D721Med (cell line): Measurements from ENCODE around the gene NLGN4X.

Experiments used
- DNase-seq: peaks from one replicate; pipeline ENCODE4 v3.0.0; 2011; ENCODE audit warnings: low spot score; ENCODE audit not compliant: insufficient read length
- FAIRE-seq: peaks from 2 replicates; lab custom pipeline; 2011; peaks lifted over from hg19 to GRCh38; lab: Jason Lieb, UNC
- TF ChIP-seq, protein P1 (sequence below): IDR thresholded peaks from 2 replicates; pipeline ENCODE4 v1.5.1; 2012; ENCODE audit warnings: mild to moderate bottlenecking, control low read depth; ENCODE audit not compliant: insufficient read depth; ENCODE audit errors: missing control alignments

Gene NLGN4X

DNA sequence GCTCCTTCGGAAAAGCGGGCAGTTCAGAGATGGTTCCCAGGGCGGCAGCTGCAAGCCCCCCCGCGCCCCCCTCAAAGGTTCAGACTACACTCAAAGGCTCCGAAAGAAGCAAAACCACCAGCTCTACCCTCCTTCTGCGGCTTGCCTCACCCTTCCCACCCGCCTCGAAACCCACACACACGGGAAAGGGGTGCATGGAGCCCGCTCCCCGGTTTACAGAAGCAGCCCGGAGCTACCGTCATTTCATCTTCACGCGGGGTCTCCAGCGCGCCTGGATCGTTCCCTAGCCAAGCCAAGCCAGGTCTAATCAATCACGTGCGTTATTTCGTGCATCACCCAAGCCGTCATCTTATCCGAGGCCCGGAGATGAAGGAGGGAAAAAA, 1.2 kb downstream of the NLGN4X start:
- TF ChIP-seq, protein P1, sequence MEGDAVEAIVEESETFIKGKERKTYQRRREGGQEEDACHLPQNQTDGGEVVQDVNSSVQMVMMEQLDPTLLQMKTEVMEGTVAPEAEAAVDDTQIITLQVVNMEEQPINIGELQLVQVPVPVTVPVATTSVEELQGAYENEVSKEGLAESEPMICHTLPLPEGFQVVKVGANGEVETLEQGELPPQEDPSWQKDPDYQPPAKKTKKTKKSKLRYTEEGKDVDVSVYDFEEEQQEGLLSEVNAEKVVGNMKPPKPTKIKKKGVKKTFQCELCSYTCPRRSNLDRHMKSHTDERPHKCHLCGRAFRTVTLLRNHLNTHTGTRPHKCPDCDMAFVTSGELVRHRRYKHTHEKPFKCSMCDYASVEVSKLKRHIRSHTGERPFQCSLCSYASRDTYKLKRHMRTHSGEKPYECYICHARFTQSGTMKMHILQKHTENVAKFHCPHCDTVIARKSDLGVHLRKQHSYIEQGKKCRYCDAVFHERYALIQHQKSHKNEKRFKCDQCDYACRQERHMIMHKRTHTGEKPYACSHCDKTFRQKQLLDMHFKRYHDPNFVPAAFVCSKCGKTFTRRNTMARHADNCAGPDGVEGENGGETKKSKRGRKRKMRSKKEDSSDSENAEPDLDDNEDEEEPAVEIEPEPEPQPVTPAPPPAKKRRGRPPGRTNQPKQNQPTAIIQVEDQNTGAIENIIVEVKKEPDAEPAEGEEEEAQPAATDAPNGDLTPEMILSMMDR: no peak
- no peak for FAIRE-seq
- no peak for DNase-seq

DNA sequence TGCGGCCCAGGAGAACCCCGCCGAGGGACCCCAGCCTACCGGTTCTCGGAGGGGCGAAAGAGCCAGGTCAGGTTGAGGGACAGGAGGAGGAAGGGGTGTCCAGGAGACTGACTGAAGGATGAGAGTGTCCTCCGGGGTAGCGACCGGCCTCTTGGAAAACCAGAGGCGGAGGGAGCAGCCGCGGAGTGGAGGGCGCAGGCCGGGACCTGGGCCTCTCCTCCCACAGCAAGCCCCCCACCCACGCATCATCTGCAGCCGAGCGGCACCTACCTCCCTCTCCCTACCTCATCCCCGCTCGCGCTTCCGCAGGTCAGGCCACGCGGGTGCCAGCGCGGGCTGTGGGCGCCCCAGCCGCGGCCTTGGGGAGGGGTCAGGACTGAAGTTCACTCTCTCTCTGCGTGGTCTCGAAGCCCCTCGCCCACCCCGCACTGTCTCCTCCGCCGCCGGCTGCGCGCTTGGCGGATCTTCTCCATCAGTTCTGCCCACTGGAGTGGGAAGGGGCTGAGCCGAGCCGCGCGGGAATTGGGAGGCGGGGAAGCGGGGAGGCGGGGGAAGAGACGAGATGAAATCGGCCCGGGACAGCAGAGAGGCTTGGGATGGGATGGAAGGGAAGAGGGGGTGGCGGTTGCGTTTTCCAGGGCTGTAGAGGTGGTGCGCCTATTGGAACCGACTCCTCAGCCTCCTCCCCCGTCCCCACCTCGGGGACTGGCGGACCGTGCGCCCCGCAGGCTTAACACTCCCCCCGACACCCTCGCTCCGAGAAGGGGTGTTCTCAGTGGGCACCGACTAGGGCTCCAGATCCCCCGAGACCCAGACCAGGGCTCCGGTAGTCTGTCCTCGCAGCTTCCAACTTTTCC, 1.8 kb downstream of the NLGN4X start:
- no peak for FAIRE-seq
- DNase-seq: no peak
- TF ChIP-seq, protein P1: no peak

DNA sequence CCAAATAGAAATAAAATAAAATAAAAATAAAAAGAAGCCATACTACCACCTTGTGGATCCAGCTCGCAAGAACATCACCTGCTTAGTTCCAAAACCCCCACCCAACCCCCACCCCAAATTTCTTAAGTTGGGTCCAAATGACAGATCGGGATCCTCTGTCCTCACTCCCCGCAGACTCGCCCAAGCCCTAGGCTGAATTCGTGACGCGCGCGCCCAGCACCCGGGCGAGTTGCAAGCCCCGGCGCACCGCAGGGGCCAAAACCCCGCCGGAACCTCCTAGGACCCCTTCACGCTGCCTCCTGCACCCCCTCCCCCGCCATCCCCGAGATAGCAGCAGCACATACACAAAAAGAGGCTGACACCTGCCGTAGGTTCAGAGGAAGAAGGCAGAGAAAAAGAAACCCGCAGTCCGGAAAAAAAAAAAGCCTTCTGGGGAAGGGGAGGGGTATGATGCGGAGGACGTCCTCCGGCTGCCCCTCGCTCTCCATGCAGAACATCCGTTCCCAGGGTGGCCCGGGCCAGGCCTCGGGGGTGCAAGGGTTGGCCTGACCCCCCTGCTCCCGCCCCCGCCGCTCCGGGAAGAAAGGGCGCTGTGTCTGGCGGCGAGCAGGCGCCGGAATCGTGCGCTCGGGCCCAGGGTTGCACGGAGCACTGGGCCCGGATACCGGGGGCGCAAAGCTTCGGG, 2.6 kb downstream of the NLGN4X start:
- FAIRE-seq (no peak), DNase-seq (no peak)
- TF ChIP-seq, protein P1: no peak

DNA sequence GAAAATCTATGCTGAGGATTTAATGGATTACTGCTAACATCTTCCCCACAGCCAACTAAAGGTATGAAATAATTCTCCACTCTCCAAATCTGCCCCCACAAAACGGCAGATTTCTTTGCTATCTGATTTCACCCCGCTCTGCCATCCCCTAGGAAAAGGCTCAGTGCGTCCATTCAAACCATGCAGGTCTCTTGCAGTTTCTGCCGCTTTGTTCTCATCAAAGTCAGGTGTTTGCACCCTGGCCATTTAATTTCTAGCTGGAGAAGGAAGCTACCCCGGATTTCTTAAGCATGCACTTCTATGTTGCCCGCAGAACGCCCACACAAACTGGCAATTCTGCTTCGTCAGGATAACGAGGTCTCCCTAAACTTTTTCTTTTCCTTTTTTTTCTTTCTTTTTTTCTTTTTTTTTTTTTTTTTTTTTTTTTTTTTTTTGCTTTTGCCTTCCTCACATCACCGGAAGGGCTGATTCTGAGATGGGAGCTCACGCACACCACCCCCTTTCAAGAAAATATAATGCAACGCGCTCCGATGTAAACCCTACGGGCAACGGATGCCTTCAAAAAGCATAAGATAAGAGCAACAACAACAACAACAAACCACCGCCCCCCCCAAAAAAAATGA, 3.3 kb downstream of the NLGN4X start:
- FAIRE-seq: no peak
- no peak for DNase-seq
- TF ChIP-seq, protein P1: no peak

DNA sequence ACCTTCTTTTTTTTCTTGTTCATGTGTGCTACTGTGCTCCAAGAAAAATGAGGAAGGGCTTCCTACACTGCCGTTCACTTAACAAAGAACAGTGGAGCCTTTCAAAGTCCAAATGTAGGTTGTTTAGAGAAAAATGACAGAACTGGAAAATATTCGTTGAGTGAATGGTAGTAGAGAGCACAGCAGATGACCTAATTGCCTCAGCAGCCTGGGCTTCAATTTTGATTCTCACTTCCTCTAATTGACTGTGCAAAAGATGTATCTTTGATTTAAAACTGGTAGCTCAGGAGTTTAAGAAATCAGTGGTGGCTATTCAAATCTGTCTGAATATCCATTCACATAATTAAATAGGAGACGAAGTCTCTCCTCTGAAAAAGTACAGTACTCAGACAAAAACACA, 5.2 kb downstream of the NLGN4X start:
- no peak for FAIRE-seq
- DNase-seq: no peak
- TF ChIP-seq, protein P1: no peak

DNA sequence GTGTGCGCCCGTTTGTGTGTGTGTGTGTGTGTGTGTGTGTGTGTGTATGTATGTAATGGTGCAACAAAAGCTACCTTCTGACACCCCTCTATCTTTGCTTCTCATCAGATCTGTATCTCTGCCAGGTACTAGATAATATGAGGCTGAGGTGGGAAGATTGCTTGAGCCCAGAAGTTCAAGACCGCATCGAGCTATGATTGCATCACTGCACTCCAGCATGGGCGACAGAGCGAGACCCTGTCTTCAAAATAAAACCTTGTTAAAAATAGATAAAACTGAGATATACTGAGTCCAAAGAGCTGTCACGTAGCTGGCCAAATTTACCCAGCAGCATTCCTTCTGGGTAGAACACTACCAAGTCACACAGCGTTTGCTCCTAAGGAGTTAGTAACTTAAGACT, 18.4 kb downstream of the NLGN4X start:
- DNase-seq (no peak), FAIRE-seq (no peak)
- TF ChIP-seq, protein P1: no peak
